ENCODE measurements around the gene SLC24A4.

DNA sequence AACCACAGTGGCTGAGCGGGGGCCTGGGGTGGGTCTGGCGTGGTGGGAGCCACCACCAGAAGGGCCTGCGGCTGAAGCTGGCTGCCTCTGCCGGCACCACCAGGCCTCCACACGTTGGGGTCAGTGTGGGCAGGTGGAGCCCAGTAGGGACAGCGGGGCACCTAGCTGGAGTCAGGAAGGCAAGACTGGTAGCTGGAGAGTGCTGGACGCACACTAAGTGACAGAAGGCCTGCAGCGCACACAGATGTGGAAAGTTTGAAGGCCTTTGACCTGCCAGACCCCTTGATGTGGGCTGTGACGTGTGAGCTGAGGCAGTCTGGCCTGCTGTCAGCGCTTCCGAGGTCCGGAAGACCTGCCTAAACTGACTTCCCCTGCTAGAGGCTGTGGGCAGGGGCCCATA lies 216.9 kb downstream of the SLC24A4 start:
- TF ChIP-seq EP300 (conservative IDR thresholded peaks at IDR 0.05; ENCODE audit: poor library complexity, severe bottlenecking), result no peak
- TF ChIP-seq EZH2 (IDR thresholded peaks at IDR 0.05; ENCODE audit: borderline replicate concordance, insufficient read depth, low read length, poor library complexity, severe bottlenecking), result no peak
- TF ChIP-seq, protein P1, sequence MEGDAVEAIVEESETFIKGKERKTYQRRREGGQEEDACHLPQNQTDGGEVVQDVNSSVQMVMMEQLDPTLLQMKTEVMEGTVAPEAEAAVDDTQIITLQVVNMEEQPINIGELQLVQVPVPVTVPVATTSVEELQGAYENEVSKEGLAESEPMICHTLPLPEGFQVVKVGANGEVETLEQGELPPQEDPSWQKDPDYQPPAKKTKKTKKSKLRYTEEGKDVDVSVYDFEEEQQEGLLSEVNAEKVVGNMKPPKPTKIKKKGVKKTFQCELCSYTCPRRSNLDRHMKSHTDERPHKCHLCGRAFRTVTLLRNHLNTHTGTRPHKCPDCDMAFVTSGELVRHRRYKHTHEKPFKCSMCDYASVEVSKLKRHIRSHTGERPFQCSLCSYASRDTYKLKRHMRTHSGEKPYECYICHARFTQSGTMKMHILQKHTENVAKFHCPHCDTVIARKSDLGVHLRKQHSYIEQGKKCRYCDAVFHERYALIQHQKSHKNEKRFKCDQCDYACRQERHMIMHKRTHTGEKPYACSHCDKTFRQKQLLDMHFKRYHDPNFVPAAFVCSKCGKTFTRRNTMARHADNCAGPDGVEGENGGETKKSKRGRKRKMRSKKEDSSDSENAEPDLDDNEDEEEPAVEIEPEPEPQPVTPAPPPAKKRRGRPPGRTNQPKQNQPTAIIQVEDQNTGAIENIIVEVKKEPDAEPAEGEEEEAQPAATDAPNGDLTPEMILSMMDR (IDR thresholded peaks at IDR 0.05; ENCODE audit: poor library complexity, severe bottlenecking), result no peak
- TF ChIP-seq, protein P2, sequence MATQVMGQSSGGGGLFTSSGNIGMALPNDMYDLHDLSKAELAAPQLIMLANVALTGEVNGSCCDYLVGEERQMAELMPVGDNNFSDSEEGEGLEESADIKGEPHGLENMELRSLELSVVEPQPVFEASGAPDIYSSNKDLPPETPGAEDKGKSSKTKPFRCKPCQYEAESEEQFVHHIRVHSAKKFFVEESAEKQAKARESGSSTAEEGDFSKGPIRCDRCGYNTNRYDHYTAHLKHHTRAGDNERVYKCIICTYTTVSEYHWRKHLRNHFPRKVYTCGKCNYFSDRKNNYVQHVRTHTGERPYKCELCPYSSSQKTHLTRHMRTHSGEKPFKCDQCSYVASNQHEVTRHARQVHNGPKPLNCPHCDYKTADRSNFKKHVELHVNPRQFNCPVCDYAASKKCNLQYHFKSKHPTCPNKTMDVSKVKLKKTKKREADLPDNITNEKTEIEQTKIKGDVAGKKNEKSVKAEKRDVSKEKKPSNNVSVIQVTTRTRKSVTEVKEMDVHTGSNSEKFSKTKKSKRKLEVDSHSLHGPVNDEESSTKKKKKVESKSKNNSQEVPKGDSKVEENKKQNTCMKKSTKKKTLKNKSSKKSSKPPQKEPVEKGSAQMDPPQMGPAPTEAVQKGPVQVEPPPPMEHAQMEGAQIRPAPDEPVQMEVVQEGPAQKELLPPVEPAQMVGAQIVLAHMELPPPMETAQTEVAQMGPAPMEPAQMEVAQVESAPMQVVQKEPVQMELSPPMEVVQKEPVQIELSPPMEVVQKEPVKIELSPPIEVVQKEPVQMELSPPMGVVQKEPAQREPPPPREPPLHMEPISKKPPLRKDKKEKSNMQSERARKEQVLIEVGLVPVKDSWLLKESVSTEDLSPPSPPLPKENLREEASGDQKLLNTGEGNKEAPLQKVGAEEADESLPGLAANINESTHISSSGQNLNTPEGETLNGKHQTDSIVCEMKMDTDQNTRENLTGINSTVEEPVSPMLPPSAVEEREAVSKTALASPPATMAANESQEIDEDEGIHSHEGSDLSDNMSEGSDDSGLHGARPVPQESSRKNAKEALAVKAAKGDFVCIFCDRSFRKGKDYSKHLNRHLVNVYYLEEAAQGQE (IDR thresholded peaks at IDR 0.05; ENCODE audit: borderline replicate concordance), result no peak
- TF ChIP-seq SMC3 (conservative IDR thresholded peaks at IDR 0.05; ENCODE audit: poor library complexity), result no peak
- TF ChIP-seq TAF1 (IDR thresholded peaks at IDR 0.05; ENCODE audit: low read depth), result no peak
- TF ChIP-seq RAD21 (conservative IDR thresholded peaks at IDR 0.05), result no peak
- no peak for TF ChIP-seq POLR2AphosphoS5 (IDR thresholded peaks at IDR 0.05)
- TF ChIP-seq MXI1 (conservative IDR thresholded peaks at IDR 0.05; ENCODE audit: poor library complexity, severe bottlenecking), result no peak

All from neural cell (in vitro differentiated cells).